H54 (cell line): ENCODE data around the gene CREB1.

ENCODE experiments used
- DNase-seq: peaks from one replicate; pipeline ENCODE4 v3.0.0; 2011; ENCODE audit warnings: low spot score, mixed read lengths; ENCODE audit not compliant: insufficient read length
- FAIRE-seq: peaks from 3 replicates; lab custom pipeline; 2011; peaks lifted over from hg19 to GRCh38; lab: Jason Lieb, UNC
- POLR2A ChIP-seq: IDR thresholded peaks from 2 replicates; pipeline ENCODE4 v1.6.1; 2011; ENCODE audit warnings: low read depth, mild to moderate bottlenecking, low read length

The CREB1 gene

DNA sequence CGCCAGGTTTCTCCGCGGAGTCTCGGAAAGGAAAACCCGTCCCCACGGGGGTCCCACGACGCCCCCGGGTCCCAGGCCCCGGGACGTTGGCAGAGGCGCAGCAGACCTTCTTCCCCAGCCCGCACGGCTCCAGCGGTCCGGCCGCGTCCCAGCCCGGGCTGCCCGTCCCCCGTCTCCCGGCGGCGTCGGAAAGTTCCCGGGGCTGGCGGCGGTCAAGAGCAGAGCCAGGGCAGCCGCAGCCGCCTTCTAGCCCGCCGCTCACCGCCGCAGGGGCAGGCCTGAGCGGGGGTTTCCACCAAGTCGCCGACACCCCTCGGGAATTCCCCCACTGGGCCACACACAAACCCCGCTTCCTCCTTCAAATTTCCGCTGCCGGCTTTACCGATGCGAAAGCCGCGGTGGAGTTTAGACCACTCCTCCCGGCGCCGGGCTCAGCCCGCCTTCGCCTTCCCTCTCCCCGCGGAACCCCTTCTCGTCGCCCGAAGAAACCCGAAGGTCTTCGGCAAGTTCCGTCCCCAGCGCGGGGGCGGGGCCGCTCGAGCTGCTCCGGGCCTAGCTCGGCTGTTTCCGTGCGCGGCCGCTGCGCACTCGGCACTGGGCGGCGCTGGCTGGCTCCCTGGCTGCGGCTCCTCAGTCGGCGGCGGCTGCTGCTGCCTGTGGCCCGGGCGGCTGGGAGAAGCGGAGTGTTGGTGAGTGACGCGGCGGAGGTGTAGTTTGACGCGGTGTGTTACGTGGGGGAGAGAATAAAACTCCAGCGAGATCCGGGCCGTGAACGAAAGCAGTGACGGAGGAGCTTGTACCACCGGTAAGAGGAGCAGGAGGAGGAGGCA, at the start of gene CREB1:
Gene CREB1, plus strand, starts transcription at position 633 of the 830 bp plus-strand sequence. CDS start 25,674 bp downstream, outside the sequence.
- DNase-seq (peak; percentile 92), FAIRE-seq (peak; percentile 86)
- peak; percentile 74 for TF ChIP-seq POLR2A

- no peak for TF ChIP-seq POLR2A
- DNase-seq (no peak), FAIRE-seq (no peak)
These were observed 49.2 kb upstream of the CREB1 start for GRCh38 chr2:207480521-207481040.

GRCh38 chr2:207481924-207482323, 47.8 kb upstream of the CREB1 start:
- FAIRE-seq (peak; percentile 73), DNase-seq (no peak)
- TF ChIP-seq POLR2A: no peak

- TF ChIP-seq POLR2A: no peak
- FAIRE-seq (peak; percentile 66), DNase-seq (no peak)
These were observed 47.1 kb upstream of the CREB1 start for GRCh38 chr2:207482630-207483029.

DNA sequence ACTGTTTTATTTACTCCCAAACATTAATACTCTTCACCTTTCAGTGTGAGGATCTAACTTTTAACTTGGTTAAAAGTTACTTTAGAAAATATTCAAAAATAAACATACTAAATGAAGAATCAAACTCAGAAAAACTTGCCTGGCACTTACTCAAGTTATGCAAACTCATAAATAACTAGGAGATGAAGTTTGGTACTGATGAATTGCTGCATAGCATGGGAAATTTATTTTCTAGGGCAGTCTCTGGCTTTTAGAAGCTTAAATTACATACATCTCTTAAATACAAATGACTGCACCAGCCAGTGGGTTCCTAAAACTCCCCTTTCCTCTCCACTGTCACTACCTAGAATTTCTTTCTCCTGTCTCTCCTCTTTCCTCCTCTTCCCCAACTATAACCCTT, 46.7 kb upstream of the CREB1 start:
- DNase-seq: no peak
- FAIRE-seq: no peak
- TF ChIP-seq POLR2A: no peak

DNA sequence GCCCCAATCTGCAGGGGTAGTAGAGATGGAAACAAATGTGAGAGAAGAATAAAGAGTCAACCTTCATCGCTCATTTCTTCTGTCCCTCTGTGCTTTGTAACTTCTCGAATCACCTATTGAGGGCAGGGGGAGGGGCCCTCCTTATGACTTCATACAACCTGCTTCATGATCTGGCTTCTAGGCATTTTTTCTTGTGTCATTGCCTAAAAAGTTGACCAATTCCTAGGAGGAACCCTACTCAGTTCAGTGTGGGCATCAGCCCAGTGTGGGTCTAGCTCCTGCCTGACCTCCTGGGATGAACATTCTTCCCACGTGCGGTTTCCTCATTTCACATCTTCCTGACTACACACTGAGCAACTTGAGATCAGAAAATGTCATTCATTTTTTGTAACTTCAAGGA, 46.3 kb upstream of the CREB1 start:
- TF ChIP-seq POLR2A: no peak
- no peak for DNase-seq
- peak; percentile 69 for FAIRE-seq

GRCh38 chr2:207484444-207485391, 45.0 kb upstream of the CREB1 start:
- DNase-seq (no peak), FAIRE-seq (no peak)
- no peak for TF ChIP-seq POLR2A

DNA sequence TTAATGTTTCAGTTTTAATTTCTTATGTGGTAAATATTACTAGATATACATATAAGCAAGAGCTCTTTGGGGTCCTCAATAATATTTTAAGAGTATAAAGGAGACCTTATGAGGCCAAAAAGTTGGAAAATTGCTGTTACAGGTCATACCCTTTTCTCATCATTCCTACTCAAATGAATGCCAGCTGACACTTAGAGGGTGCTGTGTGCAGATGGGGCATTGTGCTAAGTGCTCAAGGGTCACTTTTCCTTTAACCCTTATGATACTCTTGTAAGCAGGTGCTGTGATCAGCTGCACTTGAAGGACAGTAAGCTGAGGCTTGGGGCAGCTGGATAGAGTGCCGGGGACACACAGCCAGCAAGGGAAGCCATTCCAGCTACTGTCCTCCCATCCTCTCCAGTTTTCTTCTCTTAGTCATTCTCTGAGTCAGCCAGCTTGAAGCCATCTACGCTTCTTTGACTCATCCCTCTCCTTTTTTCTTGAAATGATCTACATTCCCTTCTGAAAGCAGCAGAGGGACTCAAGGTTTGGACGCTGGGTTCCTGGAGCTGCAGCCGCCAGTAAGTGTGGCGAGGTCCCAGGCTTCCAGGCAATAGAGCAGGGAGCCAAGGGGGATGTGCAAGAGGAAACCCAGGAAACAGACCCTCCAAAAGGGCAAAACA, 42.0 kb upstream of the CREB1 start:
- DNase-seq: peak; percentile 45
- peak; percentile 61 for FAIRE-seq
- no peak for TF ChIP-seq POLR2A

DNA sequence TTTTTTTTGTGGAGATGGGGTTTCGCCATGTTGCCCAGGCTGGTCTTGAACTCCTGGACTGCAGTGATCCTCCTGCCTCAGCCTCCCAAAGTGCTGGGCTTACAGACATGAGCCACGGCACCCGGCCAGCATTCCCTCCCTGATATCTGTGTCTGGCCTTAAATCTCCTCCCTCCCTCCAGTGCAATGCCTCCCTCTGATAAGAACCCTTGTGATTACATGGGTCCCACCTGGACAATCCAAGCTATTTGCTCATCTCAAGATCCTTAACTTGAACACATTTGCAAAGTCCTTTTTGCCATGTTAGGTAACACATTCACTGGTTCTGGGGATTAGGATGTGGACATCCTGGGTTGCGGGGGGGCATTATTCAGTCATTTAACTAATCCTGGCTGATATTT, 40.5 kb upstream of the CREB1 start:
- no peak for TF ChIP-seq POLR2A
- FAIRE-seq: no peak

DNA sequence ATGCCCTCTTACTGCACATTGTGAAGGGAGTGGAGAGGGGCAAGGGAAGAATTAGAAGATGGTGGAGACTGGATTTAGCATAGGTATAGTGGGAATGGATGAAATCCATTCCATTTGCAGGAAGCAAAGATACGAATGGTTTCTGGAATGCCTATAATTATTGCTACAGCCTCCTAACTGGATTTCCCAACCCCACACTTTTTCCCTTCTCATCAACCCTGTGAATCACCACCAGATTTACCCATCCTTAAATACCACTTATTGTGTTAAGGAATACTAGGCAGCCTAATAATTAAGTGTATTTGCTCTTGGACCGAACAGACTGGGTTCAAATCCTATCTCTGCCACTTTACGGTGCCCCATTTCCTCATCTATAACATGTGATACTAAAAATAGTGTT, 39.3 kb upstream of the CREB1 start:
- TF ChIP-seq POLR2A: no peak
- FAIRE-seq: no peak
- DNase-seq: no peak

More for the DNA sequence above, 40.5 kb upstream of the CREB1 start:
- no peak for DNase-seq

GRCh38 chr2:207491086-207491485, 38.7 kb upstream of the CREB1 start:
- FAIRE-seq: no peak
- no peak for TF ChIP-seq POLR2A
- no peak for DNase-seq

DNA sequence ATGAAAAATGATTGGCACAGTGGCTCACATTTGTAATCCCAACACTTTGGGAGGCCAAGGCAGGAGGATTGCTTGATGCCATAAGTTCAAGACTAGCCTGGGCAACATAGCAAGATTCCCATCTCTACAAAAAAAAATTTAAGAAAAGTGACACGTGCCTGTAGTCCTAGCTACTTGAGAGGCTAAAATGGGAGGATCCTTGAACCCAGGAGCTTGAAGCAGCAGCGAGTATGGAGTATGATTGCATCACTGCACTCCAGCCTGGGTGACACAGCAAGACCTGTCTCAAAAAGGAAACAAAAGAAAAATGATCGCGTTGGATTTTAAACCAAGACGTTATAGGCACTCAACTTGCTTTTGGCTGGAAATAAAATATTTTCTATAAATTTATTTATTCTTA, 37.8 kb upstream of the CREB1 start:
- no peak for DNase-seq
- no peak for TF ChIP-seq POLR2A
- FAIRE-seq: no peak

DNA sequence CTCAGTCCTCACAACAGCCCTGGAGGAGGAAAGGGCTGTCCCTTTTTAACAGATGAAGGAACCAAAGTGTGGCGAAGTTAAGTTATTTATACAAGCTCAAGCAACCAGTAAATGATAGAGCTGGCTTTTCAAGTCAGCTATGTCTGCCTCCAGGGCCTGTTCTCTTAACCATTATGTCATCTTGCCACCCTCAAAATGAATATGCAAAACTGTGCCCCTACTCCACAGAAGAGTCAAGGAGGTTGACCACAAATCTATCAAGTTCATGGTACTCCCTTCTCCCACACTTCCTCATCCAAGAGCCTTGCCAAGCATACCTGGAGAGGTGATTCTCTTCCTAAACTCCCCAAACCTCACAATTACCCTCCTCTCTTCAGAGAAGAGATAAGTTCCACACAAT, 37.3 kb upstream of the CREB1 start:
- no peak for DNase-seq
- TF ChIP-seq POLR2A: no peak
- FAIRE-seq: no peak
